ENCODE measurements around the gene SPRY2. TPM values are rescaled to one million over a fixed set of nuclear protein-coding genes. Genes with fewer than 3 reads are reported as not detected.

The SPRY2 gene
- total and polyA plus RNA-seq, 2 of the 13 experiments (the other 11 are each of a cell fraction or from before 2014, with no cell fraction given): 7.4 to 25.1 TPM

DNA sequence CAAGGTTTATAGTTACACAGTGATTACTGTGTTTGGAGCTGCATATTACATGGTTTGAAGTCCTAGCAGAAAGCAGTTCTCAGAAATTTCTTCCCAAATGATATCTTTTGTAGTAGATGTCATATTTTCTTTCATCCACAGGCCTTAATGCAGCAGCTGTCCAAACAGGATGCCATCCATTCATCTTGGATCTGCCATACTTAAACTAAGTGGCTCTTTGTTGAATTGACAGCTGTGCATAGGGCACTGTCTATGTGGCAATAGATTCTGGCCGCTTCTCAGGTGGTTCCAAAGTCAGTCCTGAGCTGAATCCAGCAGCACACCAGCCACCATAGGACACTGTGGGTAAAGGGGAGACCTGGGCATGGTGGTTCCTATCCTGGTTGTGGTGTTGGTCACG lies 41.6 kb upstream of the SPRY2 start:
- no peak overlapping the region for H2AFZ ChIP-seq (ENCODE audit: low read length)
- H3K4me2 ChIP-seq (ENCODE audit: low read depth, low read length): no peak overlapping the region
- H3K36me3 ChIP-seq (replicated peaks in 1 of 2; ENCODE audit: control insufficient read depth in 1 of 2, insufficient read depth in 2 of 2, low read length in 2 of 2): no peaks in the 10 kb centered on the region
- H3K9me3 ChIP-seq (ENCODE audit: low read length): no peaks in the 10 kb centered on the region
- DNase-seq (ENCODE audit: low spot score): no peak
- H3K27me3 ChIP-seq (ENCODE audit: control insufficient read depth in 1 of 2, insufficient read depth in 2 of 2, low read length in 2 of 2): no peaks in the 10 kb centered on the region
- TF ChIP-seq, protein P1, sequence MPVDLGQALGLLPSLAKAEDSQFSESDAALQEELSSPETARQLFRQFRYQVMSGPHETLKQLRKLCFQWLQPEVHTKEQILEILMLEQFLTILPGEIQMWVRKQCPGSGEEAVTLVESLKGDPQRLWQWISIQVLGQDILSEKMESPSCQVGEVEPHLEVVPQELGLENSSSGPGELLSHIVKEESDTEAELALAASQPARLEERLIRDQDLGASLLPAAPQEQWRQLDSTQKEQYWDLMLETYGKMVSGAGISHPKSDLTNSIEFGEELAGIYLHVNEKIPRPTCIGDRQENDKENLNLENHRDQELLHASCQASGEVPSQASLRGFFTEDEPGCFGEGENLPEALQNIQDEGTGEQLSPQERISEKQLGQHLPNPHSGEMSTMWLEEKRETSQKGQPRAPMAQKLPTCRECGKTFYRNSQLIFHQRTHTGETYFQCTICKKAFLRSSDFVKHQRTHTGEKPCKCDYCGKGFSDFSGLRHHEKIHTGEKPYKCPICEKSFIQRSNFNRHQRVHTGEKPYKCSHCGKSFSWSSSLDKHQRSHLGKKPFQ (CRISPR knock-in tag; IDR thresholded peaks at IDR 0.05; ENCODE audit: insufficient replicate concordance): no peak
- CTCF ChIA-PET (ENCODE audit: low intra/inter-chr PET ratio, low total read pairs): no interaction called here
- ATAC-seq: no peak
- no peaks in the 10 kb centered on the region for H4K20me1 ChIP-seq (ENCODE audit: insufficient read depth, low read length)
- no peak overlapping the region for H3K4me3 ChIP-seq (replicated peaks in 1 of 3; ENCODE audit: insufficient read depth in 1 of 3, low read depth in 2 of 3, low read length in 3 of 3)
- POLR2A ChIA-PET: no interaction called here
- in situ Hi-C loops (cut with HindIII; ENCODE audit: extremely low pct_ligation_motif_present, low pct_unique_long_range_greater_than_20kb): no loop called here
- H3K4me1 ChIP-seq (ENCODE audit: insufficient read depth, low read length): no peaks in the 10 kb centered on the region
- WGBS (ENCODE audit: low lambda C conversion rate): 44% methylated on average over 1 of the region's 2 CpGs
- no TSS peak for BruUV-seq (replicated peaks)
- H3K9ac ChIP-seq (ENCODE audit: insufficient read depth, low read depth, low read length): no peak overlapping the region
- intact Hi-C loops (cut with micrococcal nuclease; ENCODE audit: unreplicated experiment): no loop called here
- no peaks in the 10 kb centered on the region for H3K79me2 ChIP-seq (ENCODE audit: insufficient read depth, low read length)
- no peak for FAIRE-seq
- no peak overlapping the region for H3K27ac ChIP-seq (ENCODE audit: extremely low read length, insufficient read depth, low read length)

DNA sequence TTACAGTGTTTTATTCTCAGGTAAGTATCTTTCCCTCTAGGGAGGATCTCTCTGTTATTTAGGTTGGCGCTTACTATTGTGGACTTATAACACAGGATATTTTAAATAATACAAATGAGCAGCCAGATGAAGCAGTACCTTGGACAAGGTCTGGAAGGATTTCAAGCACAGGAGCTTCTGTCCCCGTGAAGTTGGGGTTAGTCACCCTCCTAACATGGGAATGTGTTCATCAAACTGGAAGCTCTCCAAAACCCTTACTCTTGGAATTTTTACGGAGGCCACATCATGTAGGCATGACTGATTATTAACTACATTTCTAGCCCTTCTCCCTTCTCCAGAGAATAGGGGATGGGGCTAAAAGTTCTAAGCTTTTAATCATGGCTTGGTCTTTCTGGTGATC lies 38.3 kb upstream of the SPRY2 start:
- intact Hi-C loops (cut with micrococcal nuclease; ENCODE audit: unreplicated experiment): no loop called here
- no peak; the same call in 2 of the 3 replicates for ATAC-seq
- Histone ChIP-seq H4K20me1 (ENCODE audit: insufficient read depth, low read length) (no peaks in the 10 kb centered on the region), H3K27ac (ENCODE audit: extremely low read length, insufficient read depth, low read length) (no peak overlapping the region), H2AFZ (ENCODE audit: low read length) (no peak overlapping the region), H3K27me3 (ENCODE audit: control insufficient read depth in 1 of 2, insufficient read depth in 2 of 2, low read length in 2 of 2) (no peaks in the 10 kb centered on the region; a peak in 1 of 5 replicates), H3K9ac (ENCODE audit: insufficient read depth, low read depth, low read length) (no peak overlapping the region), H3K4me3 (replicated peaks in 1 of 3; ENCODE audit: insufficient read depth in 1 of 3, low read depth in 2 of 3, low read length in 3 of 3) (no peak overlapping the region), H3K4me1 (ENCODE audit: insufficient read depth, low read length) (no peaks in the 10 kb centered on the region), H3K36me3 (replicated peaks in 1 of 2; ENCODE audit: control insufficient read depth in 1 of 2, insufficient read depth in 2 of 2, low read length in 2 of 2) (no peaks in the 10 kb centered on the region), H3K9me3 (ENCODE audit: low read length) (no peaks in the 10 kb centered on the region), H3K4me2 (ENCODE audit: low read depth, low read length) (no peak overlapping the region), H3K79me2 (ENCODE audit: insufficient read depth, low read length) (no peaks in the 10 kb centered on the region)
- no TSS peak for BruUV-seq (replicated peaks)
- in situ Hi-C loops (cut with HindIII; ENCODE audit: extremely low pct_ligation_motif_present, low pct_unique_long_range_greater_than_20kb): no loop called here
- no peak for TF ChIP-seq SNAI1 (CRISPR knock-in tag; IDR thresholded peaks at IDR 0.05; ENCODE audit: borderline replicate concordance)
- no peak for TF ChIP-seq GABPB1 (CRISPR knock-in tag; IDR thresholded peaks at IDR 0.05)
- TF ChIP-seq PAWR (CRISPR knock-in tag; IDR thresholded peaks at IDR 0.05; ENCODE audit: borderline replicate concordance): no peak
- TF ChIP-seq, protein P2, sequence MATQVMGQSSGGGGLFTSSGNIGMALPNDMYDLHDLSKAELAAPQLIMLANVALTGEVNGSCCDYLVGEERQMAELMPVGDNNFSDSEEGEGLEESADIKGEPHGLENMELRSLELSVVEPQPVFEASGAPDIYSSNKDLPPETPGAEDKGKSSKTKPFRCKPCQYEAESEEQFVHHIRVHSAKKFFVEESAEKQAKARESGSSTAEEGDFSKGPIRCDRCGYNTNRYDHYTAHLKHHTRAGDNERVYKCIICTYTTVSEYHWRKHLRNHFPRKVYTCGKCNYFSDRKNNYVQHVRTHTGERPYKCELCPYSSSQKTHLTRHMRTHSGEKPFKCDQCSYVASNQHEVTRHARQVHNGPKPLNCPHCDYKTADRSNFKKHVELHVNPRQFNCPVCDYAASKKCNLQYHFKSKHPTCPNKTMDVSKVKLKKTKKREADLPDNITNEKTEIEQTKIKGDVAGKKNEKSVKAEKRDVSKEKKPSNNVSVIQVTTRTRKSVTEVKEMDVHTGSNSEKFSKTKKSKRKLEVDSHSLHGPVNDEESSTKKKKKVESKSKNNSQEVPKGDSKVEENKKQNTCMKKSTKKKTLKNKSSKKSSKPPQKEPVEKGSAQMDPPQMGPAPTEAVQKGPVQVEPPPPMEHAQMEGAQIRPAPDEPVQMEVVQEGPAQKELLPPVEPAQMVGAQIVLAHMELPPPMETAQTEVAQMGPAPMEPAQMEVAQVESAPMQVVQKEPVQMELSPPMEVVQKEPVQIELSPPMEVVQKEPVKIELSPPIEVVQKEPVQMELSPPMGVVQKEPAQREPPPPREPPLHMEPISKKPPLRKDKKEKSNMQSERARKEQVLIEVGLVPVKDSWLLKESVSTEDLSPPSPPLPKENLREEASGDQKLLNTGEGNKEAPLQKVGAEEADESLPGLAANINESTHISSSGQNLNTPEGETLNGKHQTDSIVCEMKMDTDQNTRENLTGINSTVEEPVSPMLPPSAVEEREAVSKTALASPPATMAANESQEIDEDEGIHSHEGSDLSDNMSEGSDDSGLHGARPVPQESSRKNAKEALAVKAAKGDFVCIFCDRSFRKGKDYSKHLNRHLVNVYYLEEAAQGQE (IDR thresholded peaks at IDR 0.05; ENCODE audit: borderline replicate concordance in 1 of 2, low read depth in 1 of 2, low read length in 2 of 2): peak in 1 of 2 experiments; percentile 57; a peak in 2 of 4 replicates
- no peak for FAIRE-seq
- 18% methylated on average over 3 of the region's 3 CpGs for WGBS (ENCODE audit: low lambda C conversion rate)
- CTCF ChIA-PET (ENCODE audit: low intra/inter-chr PET ratio, low total read pairs): no interaction called here
- no peak for DNase-seq (ENCODE audit: low spot score)
- POLR2A ChIA-PET: no interaction called here

Data from HepG2 (cell line).